Natural killer cell (primary cell): ENCODE results near the gene G6PD. TPM values are rescaled to one million over a fixed set of nuclear protein-coding genes. Genes with fewer than 3 reads are reported as not detected.

Experiments
- ATAC-seq, 3 donors: fragments of 150-1000 bp in 2 of 3; fragments of 200-7000 bp in 1 of 3; cut with Tn5 transposase; 1 replicate in 1 of 3; 2 replicates in 2 of 3; pipeline ENCODE4 v1.10.0; 2021; ENCODE audit warnings: mild to moderate bottlenecking in 2 of 3, moderate library complexity in 2 of 3
- DNase-seq, 2 donors: peaks; one replicate each; pipeline versions ENCODE4 v3.0.0 to v3.0.0-alpha.2; 2013 to 2021; ENCODE audit warnings: mixed read lengths in 1 of 2
- H3K27ac ChIP-seq: one replicate; pipeline ENCODE4 v1.5.1; 2013; ENCODE audit warnings: mild to moderate bottlenecking, low read length
- H3K27me3 ChIP-seq: one replicate; pipeline ENCODE4 v1.6.1; 2013; ENCODE audit warnings: low read length; ENCODE audit not compliant: control insufficient read depth, insufficient read depth
- H3K36me3 ChIP-seq: one replicate; pipeline ENCODE4 v1.6.1; 2013; ENCODE audit warnings: low read length; ENCODE audit not compliant: control insufficient read depth, insufficient read depth
- H3K4me1 ChIP-seq: one replicate; pipeline ENCODE4 v1.6.1; 2013; ENCODE audit warnings: low read length; ENCODE audit not compliant: control insufficient read depth, insufficient read depth
- H3K4me3 ChIP-seq: one replicate; pipeline ENCODE4 v1.5.1; 2013; ENCODE audit warnings: low read length
- H3K9me3 ChIP-seq: one replicate; pipeline ENCODE4 v1.6.1; 2013; ENCODE audit warnings: low read length; ENCODE audit not compliant: control insufficient read depth, insufficient read depth
- H3K27ac Mint-ChIP-seq, 2 donors: one replicate each; pipeline ENCODE4 v1.8.0; 2022; ENCODE audit warnings: mild to moderate bottlenecking in 2 of 2, mixed read lengths in 2 of 2, moderate library complexity in 1 of 2
- H3K27me3 Mint-ChIP-seq, 2 donors: one replicate each; pipeline ENCODE4 v1.8.0; 2022; ENCODE audit warnings: low read depth in 2 of 2, mixed read lengths in 2 of 2
- H3K36me3 Mint-ChIP-seq: one replicate; pipeline ENCODE4 v1.8.0; 2022; ENCODE audit warnings: mixed read lengths
- H3K4me1 Mint-ChIP-seq, 2 donors: one replicate each; pipeline ENCODE4 v1.8.0; 2022; ENCODE audit warnings: mixed read lengths in 2 of 2
- H3K4me3 Mint-ChIP-seq: one replicate; pipeline ENCODE4 v1.8.0; 2022; ENCODE audit warnings: mild to moderate bottlenecking, moderate library complexity, mixed read lengths
- H3K9me3 Mint-ChIP-seq, 2 donors: one replicate each; pipeline ENCODE4 v1.8.0; 2022; ENCODE audit warnings: mixed read lengths in 2 of 2
- WGBS: methylation state at CpG from one replicate; pipeline ENCODE4 v1.1.7; 2013; ENCODE audit warnings: missing lambda C conversion rate; ENCODE audit not compliant: insufficient coverage; 5-methylcytosine and 5-hydroxymethylcytosine counted together
- intact Hi-C: fragments of 100-400 bp; cut with micrococcal nuclease; formaldehyde crosslinking; loops from one replicate; pipeline ENCODE4 v1.14.2; 2022
- total RNA-seq, 4 donors: library from RNA; stranded (reverse); fragments of 120-200 nt in 1 of 4; gene quantifications; one replicate each; pipeline versions ENCODE4 v1.2.3 to v1.2.4, GENCODE V29; 2013 to 2022
- TF ChIP-seq, protein P1 (sequence below): fragments of 200-600 bp; IDR thresholded peaks from one replicate; pipeline ENCODE4 v1.8.0; 2022; ENCODE audit warnings: antibody characterized with exemption

G6PD gene
- total RNA-seq, 3 donors from 2014 or later (not counting 1 experiment from before 2014, with no cell fraction given): 184 to 220 (median 197) TPM

DNA sequence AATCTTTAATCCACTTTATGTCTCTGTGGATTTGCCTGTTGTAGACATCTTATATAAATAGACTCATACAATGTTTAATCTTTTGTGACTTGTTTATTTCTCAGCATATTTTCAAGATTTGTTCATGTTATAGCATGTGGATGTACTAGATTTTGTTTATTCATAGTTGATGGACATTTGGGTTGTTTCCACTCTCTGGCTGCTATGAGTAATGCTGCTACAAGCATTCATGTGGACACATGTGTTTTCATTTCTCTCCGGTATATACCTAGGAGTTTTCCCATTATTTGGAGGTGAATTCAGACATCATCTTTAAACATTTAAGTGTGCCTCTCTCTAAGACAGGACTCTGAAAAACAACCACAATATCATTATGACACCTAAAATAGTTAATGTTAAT is 3.1 kb upstream of the G6PD start:
- H3K9me3 ChIP-seq: no peaks in the 10 kb centered on the region
- H3K4me1 ChIP-seq: peaks cover 43% of the 10 kb centered on the region
- WGBS: no CpG with 5 or more reads among the region's 1 CpG
- H3K9me3 Mint-ChIP-seq: no peaks in the 10 kb centered on the region
- no peaks in the 10 kb centered on the region for H3K27me3 Mint-ChIP-seq
- no peaks in the 10 kb centered on the region for H3K27me3 ChIP-seq
- no peak overlapping the region for H3K27ac ChIP-seq
- H3K4me3 ChIP-seq: no peak overlapping the region
- H3K4me3 Mint-ChIP-seq: peak overlapping the region; percentile 67
- H3K36me3 ChIP-seq: peaks cover 13% of the 10 kb centered on the region
- H3K27ac Mint-ChIP-seq: peak overlapping the region; percentile 79 to 87
- ATAC-seq (no peak), DNase-seq (no peak)
- TF ChIP-seq, protein P1, sequence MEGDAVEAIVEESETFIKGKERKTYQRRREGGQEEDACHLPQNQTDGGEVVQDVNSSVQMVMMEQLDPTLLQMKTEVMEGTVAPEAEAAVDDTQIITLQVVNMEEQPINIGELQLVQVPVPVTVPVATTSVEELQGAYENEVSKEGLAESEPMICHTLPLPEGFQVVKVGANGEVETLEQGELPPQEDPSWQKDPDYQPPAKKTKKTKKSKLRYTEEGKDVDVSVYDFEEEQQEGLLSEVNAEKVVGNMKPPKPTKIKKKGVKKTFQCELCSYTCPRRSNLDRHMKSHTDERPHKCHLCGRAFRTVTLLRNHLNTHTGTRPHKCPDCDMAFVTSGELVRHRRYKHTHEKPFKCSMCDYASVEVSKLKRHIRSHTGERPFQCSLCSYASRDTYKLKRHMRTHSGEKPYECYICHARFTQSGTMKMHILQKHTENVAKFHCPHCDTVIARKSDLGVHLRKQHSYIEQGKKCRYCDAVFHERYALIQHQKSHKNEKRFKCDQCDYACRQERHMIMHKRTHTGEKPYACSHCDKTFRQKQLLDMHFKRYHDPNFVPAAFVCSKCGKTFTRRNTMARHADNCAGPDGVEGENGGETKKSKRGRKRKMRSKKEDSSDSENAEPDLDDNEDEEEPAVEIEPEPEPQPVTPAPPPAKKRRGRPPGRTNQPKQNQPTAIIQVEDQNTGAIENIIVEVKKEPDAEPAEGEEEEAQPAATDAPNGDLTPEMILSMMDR: no peak
- intact Hi-C loops: no loop called here
- H3K36me3 Mint-ChIP-seq: no peaks in the 10 kb centered on the region
- H3K4me1 Mint-ChIP-seq: peaks cover 17 to 47% of the 10 kb centered on the region in 2 donors

DNA sequence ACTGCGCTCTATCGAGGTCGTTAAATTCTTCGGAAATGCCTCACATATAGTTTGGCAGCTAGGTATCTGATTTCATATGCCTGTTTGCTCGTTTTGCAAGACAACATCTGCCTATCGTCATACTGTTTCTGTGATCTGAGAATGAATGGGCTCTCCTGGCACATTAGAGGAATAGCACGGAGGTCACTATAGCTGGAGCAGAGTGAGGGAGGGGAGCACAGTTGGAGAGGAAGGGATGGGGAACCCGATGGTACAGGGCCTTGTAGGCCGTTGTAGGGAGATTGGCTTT is 1.3 kb upstream of the G6PD start:
- Mint-ChIP-seq H3K4me3 (peak overlapping the region; percentile 87), H3K36me3 (no peaks in the 10 kb centered on the region), H3K27me3 (no peaks in the 10 kb centered on the region), H3K4me1 (peaks cover 16 to 46% of the 10 kb centered on the region in 2 donors), H3K9me3 (no peaks in the 10 kb centered on the region), H3K27ac (peak overlapping the region; percentile 87 to 90)
- peak overlapping the region; percentile 91 for H3K27ac ChIP-seq
- intact Hi-C loops: no loop called here
- WGBS: 1% methylated on average over 9 of the region's 9 CpGs
- H3K27me3 ChIP-seq: no peaks in the 10 kb centered on the region
- no peak for ATAC-seq
- no peak for DNase-seq
- peaks cover 59% of the 10 kb centered on the region for H3K4me1 ChIP-seq
- H3K4me3 ChIP-seq: peak overlapping the region; percentile 87
- H3K9me3 ChIP-seq: no peaks in the 10 kb centered on the region
- TF ChIP-seq, protein P1: no peak
- peaks cover 6% of the 10 kb centered on the region for H3K36me3 ChIP-seq

DNA sequence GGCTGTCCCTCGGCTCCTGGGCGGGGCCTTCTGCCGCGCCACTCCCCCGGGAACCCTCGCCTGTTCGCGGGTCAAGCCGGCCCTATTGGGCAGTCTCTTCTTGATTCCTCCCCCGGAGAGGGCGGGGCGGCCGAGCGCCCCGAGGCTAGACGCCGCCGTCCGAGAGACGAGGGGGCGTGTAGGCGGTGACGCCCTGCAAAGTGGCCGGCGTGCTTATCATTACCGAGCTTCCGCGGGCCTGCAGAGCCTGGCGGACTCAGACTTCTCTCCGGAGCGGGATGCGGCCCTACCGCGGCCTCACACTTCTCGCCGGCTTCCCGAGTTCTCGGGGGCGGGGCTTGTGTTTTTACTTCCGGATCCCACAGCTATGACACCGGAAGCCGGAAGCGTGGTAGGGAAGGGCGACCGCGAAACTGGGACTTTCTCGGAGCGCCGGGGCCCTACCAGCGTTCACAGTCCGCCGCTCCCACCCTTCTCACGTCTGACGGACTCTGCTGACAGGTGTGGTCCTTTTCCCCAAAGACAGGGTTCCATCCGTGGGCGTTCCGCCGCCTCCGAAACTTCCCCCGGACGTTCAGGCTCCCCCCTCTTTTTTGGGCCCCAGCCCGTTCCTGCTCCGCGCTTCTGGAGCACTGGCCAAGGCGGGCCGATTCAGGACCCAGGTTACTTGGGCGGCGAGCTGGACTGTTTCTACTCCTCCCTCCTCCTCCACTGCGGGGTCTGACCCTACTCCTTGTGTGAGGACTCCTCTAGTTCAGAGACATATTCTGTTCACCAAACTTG is 790 bp upstream of the G6PD start, which contains the start of gene IKBKG:
TSS of gene IKBKG (plus strand) at position 376 of the 783 bp plus-strand sequence. CDS start 4,383 bp downstream, outside the sequence.
- WGBS: under 1% methylated on average over 69 of the region's 69 CpGs

More for the DNA sequence above, 790 bp upstream of the G6PD start, which contains the start of gene IKBKG:
- intact Hi-C loops: no loop called here
- no peaks in the 10 kb centered on the region for H3K27me3 Mint-ChIP-seq
- Histone ChIP-seq H3K4me3 (peak within 1 kb of the TSS; percentile 87), H3K27me3 (no peaks in the 10 kb centered on the region), H3K9me3 (no peaks in the 10 kb centered on the region), H3K36me3 (peaks cover 6% of the 10 kb centered on the region), H3K4me1 (peaks cover 65% of the 10 kb centered on the region), H3K27ac (peak within 1 kb of the TSS; percentile 91)
- H3K4me1 Mint-ChIP-seq: peaks cover 21 to 51% of the 10 kb centered on the region in 2 donors
- DNase-seq (peak; percentile 90 to 93), ATAC-seq (peak; percentile 79 to 94 (median 81))
- TF ChIP-seq, protein P1: no peak
- peak within 1 kb of the TSS; percentile 87 for H3K4me3 Mint-ChIP-seq
- no peaks in the 10 kb centered on the region for H3K9me3 Mint-ChIP-seq
- no peaks in the 10 kb centered on the region for H3K36me3 Mint-ChIP-seq
- H3K27ac Mint-ChIP-seq: peak within 1 kb of the TSS; percentile 90 to 93
